Stimulated activated CD8-positive, alpha-beta memory T cell treated with anti-CD3 and anti-CD28 coated beads, Interleukin-12 subunit alpha, Interleukin-12 subunit beta, amount 100 ng/mL, for 24 hours (primary cell): Measurements from ENCODE around the gene RSPH3.
"Not testable (repeated sequence)": the region's sequence is repeated elsewhere in the genome, so short reads cannot be mapped to it uniquely, and the experiment has no call there.

Source experiments
- DNase-seq: peaks from one replicate; pipeline ENCODE4 v3.0.0-alpha.2; 2020; ENCODE audit errors: extremely low read depth

Gene RSPH3

GRCh38 chr6:159023893-159024292 lies 23.9 kb upstream of the RSPH3 start:
- DNase-seq, result no peak

DNA sequence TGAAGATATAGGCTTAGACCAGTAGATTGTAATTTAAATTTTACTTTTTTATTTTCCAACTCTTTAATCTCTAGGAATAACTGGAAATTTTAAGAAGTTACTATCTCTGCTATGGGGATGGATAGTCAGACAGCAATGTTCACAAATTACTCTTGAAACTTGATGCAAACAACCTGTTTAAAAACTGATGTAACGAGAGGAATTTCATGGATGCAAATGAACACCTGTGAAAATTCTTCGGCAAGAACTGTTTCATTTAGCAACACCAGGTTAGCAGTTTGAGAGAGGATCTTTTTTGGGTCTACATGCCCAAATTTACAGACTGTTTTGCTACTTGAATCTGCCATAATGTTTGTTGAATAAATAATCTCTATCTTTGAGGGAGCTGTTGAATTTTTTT lies 20.0 kb upstream of the RSPH3 start:
- DNase-seq, result no peak

- DNase-seq, result no peak
These were observed 18.0 kb upstream of the RSPH3 start for GRCh38 chr6:159017757-159018559.

GRCh38 chr6:159014406-159014805 lies 14.4 kb upstream of the RSPH3 start:
- no peak for DNase-seq

DNA sequence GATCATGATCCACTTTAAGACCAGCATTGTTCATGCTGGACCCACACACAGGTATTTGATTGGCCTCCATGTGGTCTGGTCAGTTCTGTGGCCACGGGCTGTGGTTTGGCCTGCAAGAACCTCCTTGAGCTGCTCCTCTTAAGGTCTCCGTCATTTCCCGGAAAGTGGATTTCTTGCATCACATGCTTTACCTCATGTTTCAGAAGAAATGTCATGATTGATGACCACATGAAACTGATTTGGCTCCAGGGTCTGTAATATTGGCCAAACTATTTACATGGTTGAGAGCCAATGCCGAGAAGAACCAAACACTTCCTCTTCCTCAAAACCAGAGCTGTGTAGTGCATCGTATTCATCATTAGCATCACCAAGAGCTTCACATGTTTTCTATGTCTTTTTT lies 13.2 kb upstream of the RSPH3 start:
- DNase-seq, result no peak

- no peak for DNase-seq
These were observed 12.2 kb upstream of the RSPH3 start for GRCh38 chr6:159012201-159012600.

- DNase-seq, result not testable (repeated sequence)
These were observed 10.1 kb upstream of the RSPH3 start for GRCh38 chr6:159010037-159010612.

DNA sequence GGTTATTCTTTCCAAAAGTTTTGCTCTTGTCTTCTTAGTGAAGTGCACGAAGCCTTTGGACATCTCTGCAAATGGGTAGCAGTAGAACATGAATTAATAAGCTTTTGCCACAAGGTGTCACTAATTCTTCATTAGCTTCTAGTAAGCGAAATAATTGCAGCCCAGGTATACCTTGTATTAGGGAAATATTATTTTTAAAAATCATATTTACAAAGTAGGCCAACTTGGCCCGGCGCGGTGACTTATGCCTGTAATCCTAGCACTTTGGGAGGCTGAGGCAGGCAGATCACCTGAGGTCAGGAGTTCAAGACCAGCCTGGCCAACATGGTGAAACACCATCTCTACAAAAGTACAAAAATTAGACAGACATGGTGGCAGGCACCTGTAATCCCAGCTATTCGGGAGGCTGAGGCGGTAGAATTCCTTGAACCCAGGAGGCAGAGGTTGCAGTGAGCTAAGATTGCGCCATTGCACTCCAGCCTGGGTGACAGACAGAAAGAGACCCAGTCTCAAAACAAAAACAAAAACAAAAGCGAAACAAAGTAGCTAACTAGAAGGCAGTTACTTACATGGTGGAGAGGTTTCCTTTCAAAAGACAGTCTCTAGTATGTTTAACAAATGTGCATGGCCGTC lies 8.8 kb upstream of the RSPH3 start:
- DNase-seq, result no peak

- DNase-seq, result no peak
These were observed 7.5 kb upstream of the RSPH3 start for GRCh38 chr6:159007510-159007909.

DNA sequence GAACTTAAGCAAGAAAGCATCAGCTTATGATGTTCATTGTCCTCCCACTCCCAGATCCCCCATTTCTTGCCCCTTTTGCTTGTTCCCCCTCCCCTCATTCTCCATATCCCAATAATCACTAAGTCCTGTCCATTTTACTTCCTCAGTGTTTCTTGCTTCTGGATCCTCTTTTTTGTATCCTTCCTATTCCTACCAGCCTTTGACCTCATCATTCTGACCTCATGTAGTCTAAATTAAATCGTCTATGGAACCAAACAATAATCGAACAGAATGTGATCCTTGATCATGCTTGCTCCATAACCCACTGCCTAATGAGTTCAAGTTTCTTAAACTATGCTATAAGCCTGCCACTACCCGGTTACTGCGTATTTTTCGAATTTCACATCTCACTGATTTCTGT lies 5.4 kb upstream of the RSPH3 start:
- no peak for DNase-seq

DNA sequence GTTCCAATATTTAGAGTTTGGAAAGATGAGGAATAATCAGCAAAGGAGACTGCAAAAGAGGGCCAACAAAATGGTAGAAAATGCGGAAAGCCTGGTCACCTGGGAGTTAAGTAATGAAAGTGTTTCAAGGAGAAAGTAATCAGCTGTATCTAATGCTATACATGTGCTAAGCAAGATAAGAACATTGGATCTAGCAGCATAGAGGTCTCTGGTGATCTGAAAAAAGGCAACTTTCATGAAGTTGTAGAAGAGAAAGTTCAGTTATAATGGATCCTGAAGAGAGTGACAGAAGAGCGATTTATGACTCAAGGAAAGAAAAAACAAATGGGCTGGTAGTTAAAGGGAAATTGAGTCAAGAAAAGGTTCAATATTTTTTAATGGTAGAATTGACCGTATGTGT lies 4.6 kb upstream of the RSPH3 start:
- no peak for DNase-seq

DNA sequence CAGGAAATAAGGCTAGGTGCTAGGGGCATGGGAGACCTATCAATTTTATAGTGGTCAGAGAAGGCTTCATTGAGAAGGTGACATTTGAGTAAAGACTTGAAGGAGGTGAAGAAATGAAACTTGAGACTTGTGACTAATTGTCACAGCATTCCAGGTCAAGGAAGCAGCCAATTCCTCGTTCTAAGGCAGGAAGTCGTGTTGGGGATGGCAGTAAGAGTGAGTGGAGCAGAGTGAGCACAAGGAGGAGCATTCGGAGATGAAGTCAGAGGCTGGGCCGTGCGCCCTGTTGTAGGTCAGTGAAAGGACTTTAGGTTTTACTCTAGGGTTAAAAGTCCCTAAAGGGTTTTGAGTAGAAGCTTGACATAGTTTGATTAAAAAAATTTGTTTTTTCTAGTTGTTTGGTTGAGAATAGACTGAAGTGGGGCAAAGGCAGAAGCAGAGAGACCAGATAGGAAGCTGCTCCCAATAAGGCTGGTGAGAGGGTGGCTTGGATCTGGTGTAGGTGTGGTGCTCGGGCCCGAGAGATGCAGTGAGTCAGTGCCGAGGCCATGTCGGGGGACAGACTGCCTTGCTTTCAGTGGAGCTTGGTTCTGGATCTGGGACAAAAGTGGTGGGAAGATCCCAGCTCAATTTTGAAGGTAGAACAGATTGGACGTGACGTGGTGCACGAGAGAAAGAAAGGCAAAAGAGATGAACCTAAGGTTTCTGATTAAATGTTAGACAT lies 2.6 kb upstream of the RSPH3 start:
- DNase-seq, result no peak

DNA sequence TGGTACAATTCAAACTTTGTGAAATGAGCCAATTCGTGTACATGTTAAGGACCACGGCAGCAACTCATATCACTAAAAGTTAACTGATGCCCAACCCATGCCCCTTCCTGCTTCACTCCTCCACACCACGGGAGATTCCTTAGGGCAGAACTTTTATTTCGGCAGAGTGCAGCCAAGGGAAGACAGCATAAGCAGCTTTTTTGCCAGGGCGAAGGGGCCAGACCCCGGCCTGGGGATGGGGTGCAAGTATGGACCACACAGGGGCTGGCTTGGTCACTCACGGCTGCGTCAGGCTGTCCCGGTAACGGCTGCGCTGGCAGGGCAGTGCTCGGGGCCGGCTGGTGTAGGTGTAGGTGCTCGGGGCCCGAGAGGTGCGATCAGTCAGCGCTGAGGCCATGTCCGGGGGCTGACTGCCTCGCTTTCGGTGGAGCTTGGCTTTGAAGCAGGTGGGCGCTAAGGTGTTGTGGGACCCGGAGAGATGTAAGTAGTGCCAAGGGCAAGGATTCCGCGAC lies 792 bp downstream of the RSPH3 start:
- no peak for DNase-seq

DNA sequence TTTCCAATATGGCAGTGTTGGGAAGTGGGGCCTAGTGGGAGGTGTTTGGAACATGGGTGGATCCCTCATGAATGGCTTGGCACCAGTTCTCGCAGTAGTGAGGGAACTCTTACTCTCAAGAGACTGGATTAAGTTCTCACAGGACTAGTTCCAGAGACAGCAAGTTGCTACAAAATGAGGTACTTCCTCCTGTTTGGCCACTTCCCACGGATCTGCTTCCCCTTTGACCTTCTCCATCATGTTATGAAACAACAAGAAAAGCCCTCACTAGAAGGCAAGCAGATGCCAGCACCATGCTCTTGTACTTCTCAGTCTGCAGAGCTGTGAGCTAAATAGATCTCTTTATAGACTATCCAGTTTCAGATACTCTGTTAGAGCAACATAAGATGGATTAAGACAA lies 3.1 kb downstream of the RSPH3 start:
- no peak for DNase-seq

DNA sequence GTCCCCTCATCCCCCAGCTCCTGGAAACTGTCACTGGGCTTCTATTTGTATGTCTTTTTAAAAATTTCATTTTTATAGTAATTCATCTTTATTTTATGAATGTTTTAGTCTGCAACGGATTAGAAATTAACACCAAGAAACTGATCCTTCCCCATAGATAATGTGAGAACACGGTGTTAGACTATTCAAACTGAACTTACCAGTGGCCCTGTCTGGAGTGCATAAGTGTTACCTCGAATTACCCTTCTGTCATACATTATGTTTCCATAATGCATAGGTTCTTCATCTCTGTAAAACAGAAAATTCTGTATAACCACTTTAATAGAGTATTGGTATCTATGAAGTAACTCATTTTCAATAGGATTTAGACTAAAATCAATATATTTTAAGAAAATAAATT lies 6.4 kb downstream of the RSPH3 start:
- no peak for DNase-seq

GRCh38 chr6:158991017-158991723 lies 8.8 kb downstream of the RSPH3 start:
- no peak for DNase-seq

DNA sequence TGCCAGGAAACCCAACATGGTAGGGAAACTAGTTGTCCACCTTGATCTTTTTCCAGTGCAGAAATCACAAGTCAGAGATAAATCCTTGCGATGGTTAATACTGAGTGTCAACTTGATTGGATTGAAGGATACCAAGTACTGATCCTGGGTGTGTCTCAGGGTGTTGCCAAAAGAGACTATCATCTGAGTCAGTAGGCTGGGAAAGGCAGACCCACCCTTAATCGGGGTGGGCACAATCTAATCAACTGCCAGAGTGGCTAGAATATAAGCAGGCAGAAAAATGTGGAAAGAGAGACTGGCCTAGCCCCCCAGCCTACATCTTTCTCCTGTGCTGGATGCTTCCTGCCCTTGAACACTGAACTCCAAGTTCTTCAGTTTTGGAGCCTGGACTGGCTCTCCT lies 10.3 kb downstream of the RSPH3 start:
- DNase-seq, result not testable (repeated sequence)

DNA sequence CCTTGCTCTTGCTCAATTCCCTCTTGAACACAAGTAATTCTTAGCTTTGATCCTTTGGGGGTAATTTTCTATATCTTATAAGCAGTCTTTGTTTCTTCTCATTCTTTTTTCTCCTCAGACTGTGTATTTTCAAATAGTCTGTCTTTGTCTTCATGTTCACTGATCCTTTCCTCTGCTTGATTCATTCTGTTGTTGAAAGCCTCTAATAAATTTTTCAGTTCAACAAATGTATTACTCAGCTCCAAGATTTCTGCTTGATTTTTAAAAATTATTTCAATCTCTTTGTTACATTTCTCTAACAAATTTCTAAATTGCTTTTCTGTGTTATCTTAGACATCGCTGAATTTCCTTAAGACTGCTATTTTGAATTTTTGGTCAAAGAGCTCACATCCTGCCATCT lies 11.5 kb downstream of the RSPH3 start:
- no peak for DNase-seq

DNA sequence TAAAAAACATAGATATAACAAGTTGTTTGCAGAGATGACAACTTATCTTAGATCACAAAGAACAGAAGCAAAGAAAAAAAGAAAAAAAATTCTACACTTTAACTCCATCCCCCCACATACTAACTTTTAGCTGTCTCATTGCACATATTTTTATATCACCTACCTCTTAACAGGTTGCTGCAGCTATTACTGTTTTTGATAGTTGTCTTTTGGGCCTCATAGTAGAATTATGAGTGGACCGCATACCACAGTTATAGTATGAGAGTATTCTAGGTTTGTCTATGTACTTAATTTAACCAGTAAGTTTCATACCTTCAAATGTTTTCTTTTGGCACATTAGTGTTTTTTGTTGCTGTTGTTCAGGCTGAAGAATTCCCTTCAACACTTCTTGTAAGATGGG lies 12.3 kb downstream of the RSPH3 start:
- DNase-seq, result no peak

DNA sequence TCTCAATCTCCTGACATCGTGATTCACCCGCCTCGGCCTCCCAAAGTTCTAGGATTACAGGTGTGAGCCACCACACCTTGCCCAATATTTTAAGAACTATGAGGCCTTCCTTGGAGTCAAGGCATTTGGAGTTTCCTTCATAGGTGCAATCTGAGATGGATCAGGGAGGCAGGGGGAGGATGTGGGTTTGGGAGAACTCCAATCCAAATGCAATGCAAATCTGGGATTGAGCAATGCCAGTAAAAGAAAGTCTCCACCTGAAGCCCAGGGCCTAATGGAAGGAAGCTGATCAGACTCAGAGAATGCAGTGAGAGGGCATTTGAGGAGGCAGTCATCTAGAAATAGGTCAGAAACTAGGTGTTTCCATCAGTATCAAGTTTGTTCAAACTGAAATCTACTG lies 21.2 kb downstream of the RSPH3 start:
- DNase-seq, result no peak

DNA sequence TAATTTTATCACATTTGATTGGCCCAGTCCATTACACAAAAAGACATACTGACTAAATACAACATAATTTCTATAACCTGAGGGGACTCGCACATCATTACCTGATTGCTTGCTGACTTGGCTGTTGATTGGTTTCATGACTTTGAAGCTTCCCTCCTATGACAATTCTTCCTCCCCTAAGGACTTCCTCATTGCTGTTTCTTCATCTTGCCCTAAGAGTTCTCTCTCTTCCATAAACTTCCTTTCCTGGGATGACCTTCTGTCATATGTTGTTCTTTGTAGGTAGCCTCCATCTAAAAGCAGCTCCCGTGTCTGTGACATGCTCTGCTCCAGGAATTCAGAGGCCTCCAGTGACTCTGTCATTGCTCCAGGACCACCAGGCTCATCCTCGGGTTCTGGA lies 22.6 kb downstream of the RSPH3 start:
- DNase-seq, result no peak
